B cell (primary cell): Measurements from ENCODE around the gene SLCO3A1. TPM values are rescaled to one million over a fixed set of nuclear protein-coding genes. Genes with fewer than 3 reads are reported as not detected.

Experiments used
- ATAC-seq: fragments of 200-7000 bp; cut with Tn5 transposase; one replicate; pipeline ENCODE4 v1.10.0; 2021; ENCODE audit warnings: low read depth, mild to moderate bottlenecking, moderate number of reproducible peaks, moderate library complexity
- CTCF ChIA-PET: fragments of 350-600 bp; sonication (Branson Sonifier 250); formaldehyde crosslinking; loops from one replicate; lab custom pipeline; 2021; ENCODE audit warnings: antibody characterized with exemption, inconsistent platforms; lab: Charles Lee
- POLR2A ChIA-PET: fragments of 350-600 bp; sonication (Branson Sonifier 250); formaldehyde crosslinking; loops from one replicate; lab custom pipeline; 2021; ENCODE audit warnings: antibody characterized with exemption; lab: Charles Lee
- DNase-seq: peaks from one replicate; pipeline ENCODE4 v3.0.0; 2013
- H2AFZ ChIP-seq: 2 replicates; pipeline ENCODE4 v1.6.1; 2012; ENCODE audit warnings: mild to moderate bottlenecking, low read depth, low read length; ENCODE audit not compliant: insufficient read depth, poor library complexity, severe bottlenecking
- H3K27ac ChIP-seq, 2 donors: 1 replicate in 1 of 2; 2 replicates in 1 of 2; pipeline ENCODE4 v1.5.1; 2012 to 2013; ENCODE audit warnings: low read length in 2 of 2, mild to moderate bottlenecking in 2 of 2, moderate library complexity in 1 of 2
- H3K27me3 ChIP-seq, 4 experiments: fragments of 200-600 bp in 1 of 4; sonication (generic) in 1 of 4; replicated peaks in 1 of 4; 1 replicate in 2 of 4; 2 replicates in 2 of 4; pipeline versions ENCODE4 v1.6.1 to v1.7.0; 2013 to 2016; ENCODE audit warnings: low read length in 3 of 4, mild to moderate bottlenecking in 2 of 4, mixed read lengths in 1 of 4, moderate library complexity in 1 of 4; ENCODE audit not compliant: insufficient read depth in 4 of 4, control insufficient read depth in 3 of 4; ENCODE audit errors: control extremely low read depth in 1 of 4
- H3K36me3 ChIP-seq, 2 experiments: replicated peaks in 1 of 2; 1 replicate in 1 of 2; 2 replicates in 1 of 2; pipeline versions ENCODE4 v1.6.1 to v1.7.1; 2013; ENCODE audit warnings: low read length in 1 of 2; ENCODE audit not compliant: insufficient read depth in 2 of 2, control insufficient read depth in 1 of 2; ENCODE audit errors: control extremely low read depth in 1 of 2, extremely low read depth in 1 of 2
- H3K4me1 ChIP-seq, 2 donors: fragments of 200-600 bp in 1 of 2; sonication (generic) in 1 of 2; 1 replicate in 1 of 2; 2 replicates in 1 of 2; pipeline versions ENCODE4 v1.5.1 to v1.6.1; 2013 to 2017; ENCODE audit warnings: low read length in 2 of 2; ENCODE audit not compliant: control insufficient read depth in 2 of 2, insufficient read depth in 2 of 2
- H3K4me2 ChIP-seq: replicated peaks from 2 replicates; pipeline ENCODE3; 2012; ENCODE audit warnings: mild to moderate bottlenecking, low read depth, low read length; ENCODE audit not compliant: poor library complexity, severe bottlenecking
- H3K4me3 ChIP-seq, 5 experiments: fragments of 200-600 bp in 1 of 5; sonication (generic) in 1 of 5; 1 replicate in 3 of 5; 2 replicates in 2 of 5; pipeline versions ENCODE4 v1.5.1 to v1.7.0; 2011 to 2016; ENCODE audit warnings: low read length in 4 of 5, mild to moderate bottlenecking in 4 of 5, low read depth in 2 of 5, control low read depth in 1 of 5, moderate library complexity in 1 of 5; ENCODE audit not compliant: insufficient read depth in 1 of 5; ENCODE audit errors: control extremely low read depth in 1 of 5, extremely low read depth in 1 of 5
- H3K79me2 ChIP-seq: fragments of 200-600 bp; sonication (generic); one replicate; pipeline ENCODE4 v1.6.0; 2016; ENCODE audit warnings: low read length; ENCODE audit not compliant: control insufficient read depth, insufficient read depth
- H3K9ac ChIP-seq: fragments of 200-600 bp; sonication (generic); 2 replicates; pipeline ENCODE4 v1.6.1; 2017; ENCODE audit warnings: mild to moderate bottlenecking, low read length, moderate library complexity
- H3K9me3 ChIP-seq, 3 donors: one replicate each; pipeline versions ENCODE4 v1.6.1 to v1.7.1; 2013; ENCODE audit warnings: low read length in 2 of 3; ENCODE audit not compliant: control insufficient read depth in 2 of 3, insufficient read depth in 1 of 3; ENCODE audit errors: control extremely low read depth in 1 of 3
- H4K20me1 ChIP-seq: 2 replicates; pipeline ENCODE4 v1.6.0; 2012; ENCODE audit warnings: mild to moderate bottlenecking, low read length; ENCODE audit not compliant: insufficient read depth, control insufficient read depth, poor library complexity, severe bottlenecking
- H3K27ac Mint-ChIP-seq: one replicate; pipeline ENCODE4 v1.8.0; 2021; ENCODE audit warnings: mixed read lengths
- H3K27me3 Mint-ChIP-seq: one replicate; pipeline ENCODE4 v1.8.0; 2021; ENCODE audit warnings: mixed read lengths
- H3K4me1 Mint-ChIP-seq: one replicate; pipeline ENCODE4 v1.8.0; 2021; ENCODE audit warnings: mixed read lengths
- H3K4me3 Mint-ChIP-seq: one replicate; pipeline ENCODE4 v1.8.0; 2021; ENCODE audit warnings: mixed read lengths
- H3K9me3 Mint-ChIP-seq: one replicate; pipeline ENCODE4 v1.8.0; 2022; ENCODE audit warnings: mixed read lengths; ENCODE audit not compliant: insufficient read depth
- CTCF ChIP-seq: fragments of 200-600 bp; IDR thresholded peaks from one replicate; pipeline ENCODE4 v1.8.0; 2022; ENCODE audit warnings: antibody characterized with exemption, mild to moderate bottlenecking
- EZH2 ChIP-seq: IDR thresholded peaks from 2 replicates; pipeline ENCODE4 v1.6.1; 2012; ENCODE audit warnings: borderline replicate concordance, low read depth, mild to moderate bottlenecking, moderate library complexity, low read length; ENCODE audit not compliant: insufficient read depth, poor library complexity, severe bottlenecking
- WGBS: methylation state at CpG from one replicate; pipeline ENCODE4 v1.1.5; 2013; ENCODE audit warnings: missing lambda C conversion rate; ENCODE audit not compliant: insufficient coverage; 5-methylcytosine and 5-hydroxymethylcytosine counted together
- intact Hi-C: fragments of 100-400 bp; cut with micrococcal nuclease; formaldehyde crosslinking; loops from one replicate; pipeline ENCODE4 v1.10.0; 2022
- polyA plus RNA-seq: library from polyadenylated mRNA; depleted of rRNA; stranded (reverse); fragments of >200 nt; gene quantifications from 2 replicates; pipeline ENCODE4 v1.2.3, GENCODE V29; 2012
- total RNA-seq, 2 donors: library from RNA; stranded (reverse); fragments of 120-200 nt in 1 of 2; gene quantifications; 1 replicate in 1 of 2; 2 replicates in 1 of 2; pipeline versions ENCODE4 v1.2.3 to v1.2.4, GENCODE V29; 2013 to 2022

SLCO3A1 gene
- total and polyA plus RNA-seq, 2 donors (not counting 1 experiment from before 2014, with no cell fraction given), result 0.99 to 2.3 TPM

- no peaks in the 10 kb centered on the region for H4K20me1 ChIP-seq
- no peak overlapping the region for H3K4me2 ChIP-seq
- H3K27me3 ChIP-seq, result no peaks in the 10 kb centered on the region
- no peaks in the 10 kb centered on the region for H3K9me3 ChIP-seq
- ChIA-PET POLR2A (no interaction called here), CTCF (no interaction called here)
- no peak overlapping the region for H3K4me3 Mint-ChIP-seq
- no peaks in the 10 kb centered on the region for H3K79me2 ChIP-seq
- TF ChIP-seq EZH2 (no peak), CTCF (no peak)
- H3K4me1 Mint-ChIP-seq, result no peaks in the 10 kb centered on the region
- no peak overlapping the region for H3K27ac ChIP-seq
- 96% methylated on average over 3 of the region's 7 CpGs for WGBS
- no peaks in the 10 kb centered on the region for H3K9me3 Mint-ChIP-seq
- no peak overlapping the region for H3K27ac Mint-ChIP-seq
- intact Hi-C loops, result no loop called here
- ATAC-seq (no peak), DNase-seq (no peak)
- no peaks in the 10 kb centered on the region for H3K27me3 Mint-ChIP-seq
- no peak overlapping the region for H3K9ac ChIP-seq
- H3K4me1 ChIP-seq, result no peaks in the 10 kb centered on the region
- no peak overlapping the region for H2AFZ ChIP-seq
- H3K36me3 ChIP-seq, result peaks cover 0 to 1% of the 10 kb centered on the region in 2 experiments
- H3K4me3 ChIP-seq, result no peak overlapping the region
These were observed 32.3 kb downstream of the SLCO3A1 start for GRCh38 chr15:91885714-91886270.

GRCh38 chr15:91886878-91887277 lies 33.4 kb downstream of the SLCO3A1 start:
- Histone ChIP-seq H3K36me3 (peaks cover 0 to 1% of the 10 kb centered on the region in 2 experiments), H3K4me2 (no peak overlapping the region), H3K79me2 (no peaks in the 10 kb centered on the region), H3K9ac (no peak overlapping the region), H3K27me3 (no peaks in the 10 kb centered on the region), H2AFZ (no peak overlapping the region), H3K27ac (no peak overlapping the region), H3K9me3 (no peaks in the 10 kb centered on the region), H4K20me1 (no peaks in the 10 kb centered on the region), H3K4me3 (no peak overlapping the region), H3K4me1 (no peaks in the 10 kb centered on the region)
- Mint-ChIP-seq H3K27me3 (no peaks in the 10 kb centered on the region), H3K4me3 (no peak overlapping the region), H3K9me3 (no peaks in the 10 kb centered on the region), H3K4me1 (no peaks in the 10 kb centered on the region), H3K27ac (no peak overlapping the region)
- CTCF ChIA-PET, result no interaction called here
- DNase-seq (no peak), ATAC-seq (no peak)
- intact Hi-C loops, result no loop called here
- TF ChIP-seq EZH2, result no peak
- TF ChIP-seq CTCF, result no peak
- POLR2A ChIA-PET, result no interaction called here
- 74% methylated on average over 3 of the region's 3 CpGs for WGBS
